CD14-positive monocyte (primary cell): ENCODE measurements around the gene SLC1A3. TPM values are rescaled to one million over a fixed set of nuclear protein-coding genes. Genes with fewer than 3 reads are reported as not detected.

Source experiments
- DNase-seq, 3 donors: peaks; one replicate each; pipeline ENCODE4 v3.0.0-alpha.2; 2011 to 2022
- H2AFZ ChIP-seq: 2 replicates; pipeline ENCODE4 v1.6.0; 2012; ENCODE audit warnings: mild to moderate bottlenecking, low read depth, low read length, inconsistent platforms; ENCODE audit not compliant: insufficient read depth, poor library complexity, severe bottlenecking
- H3K27ac ChIP-seq, 2 donors: 1 replicate in 1 of 2; 2 replicates in 1 of 2; pipeline ENCODE4 v1.5.1; 2012 to 2013; ENCODE audit warnings: low read length in 2 of 2, control low read depth in 1 of 2, inconsistent platforms in 1 of 2, low read depth in 1 of 2, mild to moderate bottlenecking in 1 of 2
- H3K27me3 ChIP-seq, 2 donors: one replicate each; pipeline versions ENCODE4 v1.6.0 to v1.6.1; 2011 to 2013; ENCODE audit warnings: low read length in 2 of 2; ENCODE audit not compliant: control insufficient read depth in 2 of 2, insufficient read depth in 2 of 2
- H3K36me3 ChIP-seq, 2 donors: replicated peaks in 1 of 2; 1 replicate in 1 of 2; 2 replicates in 1 of 2; pipeline versions ENCODE4 v1.5.1 to v1.6.1; 2012 to 2013; ENCODE audit warnings: low read length in 2 of 2, control low read depth in 1 of 2, inconsistent platforms in 1 of 2, mild to moderate bottlenecking in 1 of 2; ENCODE audit not compliant: insufficient read depth in 2 of 2, control insufficient read depth in 1 of 2
- H3K4me1 ChIP-seq, 2 donors: 1 replicate in 1 of 2; 2 replicates in 1 of 2; pipeline versions ENCODE4 v1.5.1 to v1.6.1; 2012 to 2013; ENCODE audit warnings: low read length in 2 of 2, control low read depth in 1 of 2, inconsistent platforms in 1 of 2, mild to moderate bottlenecking in 1 of 2, moderate library complexity in 1 of 2; ENCODE audit not compliant: insufficient read depth in 2 of 2, control insufficient read depth in 1 of 2
- H3K4me2 ChIP-seq: replicated peaks from 2 replicates; pipeline ENCODE3; 2012; ENCODE audit warnings: low read length, moderate library complexity, mild to moderate bottlenecking; ENCODE audit not compliant: poor library complexity, severe bottlenecking; ENCODE audit errors: extremely low read depth
- H3K4me3 ChIP-seq, 3 experiments: fragments of 200-600 bp in 1 of 3; sonication (generic) in 1 of 3; replicated peaks in 1 of 3; 1 replicate in 2 of 3; 2 replicates in 1 of 3; pipeline ENCODE4 v1.5.1; 2011 to 2013; ENCODE audit warnings: low read length in 3 of 3, mild to moderate bottlenecking in 3 of 3, control low read depth in 2 of 3, low read depth in 2 of 3, inconsistent platforms in 1 of 3, moderate library complexity in 1 of 3
- H3K79me2 ChIP-seq: 2 replicates; pipeline ENCODE4 v1.6.0; 2012; ENCODE audit warnings: mild to moderate bottlenecking, control low read depth, inconsistent platforms, low read length, moderate library complexity; ENCODE audit not compliant: insufficient read depth
- H3K9ac ChIP-seq: 2 replicates; pipeline ENCODE4 v1.6.0; 2017; ENCODE audit warnings: low read length, mild to moderate bottlenecking; ENCODE audit not compliant: insufficient read depth, poor library complexity, severe bottlenecking
- H3K9me3 ChIP-seq, 2 donors: replicated peaks in 1 of 2; 1 replicate in 1 of 2; 2 replicates in 1 of 2; pipeline versions ENCODE4 v1.5.1 to v1.6.1; 2012 to 2013; ENCODE audit warnings: low read length in 2 of 2, control low read depth in 1 of 2; ENCODE audit not compliant: control insufficient read depth in 1 of 2, insufficient read depth in 1 of 2
- H4K20me1 ChIP-seq: 2 replicates; pipeline ENCODE4 v1.6.0; 2012; ENCODE audit warnings: mild to moderate bottlenecking, low read length, control low read depth, moderate library complexity; ENCODE audit not compliant: insufficient read depth
- H3K27ac Mint-ChIP-seq, 7 donors: one replicate each; pipeline ENCODE4 v1.8.0; 2020; ENCODE audit warnings: mild to moderate bottlenecking in 7 of 7, mixed read lengths in 7 of 7, moderate library complexity in 6 of 7, inconsistent platforms in 2 of 7
- H3K27me3 Mint-ChIP-seq, 3 donors: one replicate each; pipeline ENCODE4 v1.8.0; 2021 to 2022; ENCODE audit warnings: low read depth in 3 of 3, mild to moderate bottlenecking in 3 of 3, mixed read lengths in 3 of 3, moderate library complexity in 3 of 3, inconsistent platforms in 1 of 3
- H3K36me3 Mint-ChIP-seq, 2 donors: one replicate each; pipeline ENCODE4 v1.8.0; 2020; ENCODE audit warnings: mixed read lengths in 2 of 2, inconsistent platforms in 1 of 2, mild to moderate bottlenecking in 1 of 2
- H3K4me1 Mint-ChIP-seq: one replicate; pipeline ENCODE4 v1.8.0; 2020; ENCODE audit warnings: mild to moderate bottlenecking, mixed read lengths
- H3K4me3 Mint-ChIP-seq, 2 donors: one replicate each; pipeline ENCODE4 v1.8.0; 2020; ENCODE audit warnings: mild to moderate bottlenecking in 2 of 2, mixed read lengths in 2 of 2, moderate library complexity in 1 of 2
- H3K9me3 Mint-ChIP-seq, 7 donors: one replicate each; pipeline ENCODE4 v1.8.0; 2020 to 2022; ENCODE audit warnings: mixed read lengths in 7 of 7, mild to moderate bottlenecking in 6 of 7, moderate library complexity in 6 of 7, inconsistent platforms in 2 of 7
- CTCF ChIP-seq: fragments of 200-600 bp; IDR thresholded peaks from one replicate; pipeline ENCODE4 v1.8.0; 2022; ENCODE audit warnings: antibody characterized with exemption, mild to moderate bottlenecking
- WGBS: methylation state at CpG from one replicate; pipeline ENCODE4 v1.1.5; 2013; ENCODE audit warnings: missing lambda C conversion rate; ENCODE audit not compliant: insufficient coverage; 5-methylcytosine and 5-hydroxymethylcytosine counted together
- intact Hi-C, 2 donors: fragments of 100-400 bp; cut with micrococcal nuclease; formaldehyde crosslinking; loops; one replicate each; pipeline versions ENCODE4 v1.15.0 to v1.15.1; 2023
- polyA plus RNA-seq, 3 donors: library from polyadenylated mRNA; depleted of rRNA in 1 of 3; unstranded in 2 of 3; stranded (reverse) in 1 of 3; fragments of 300-500 nt in 2 of 3; fragments of >200 nt in 1 of 3; fragmentation: Illumina TruSeq in 2 of 3; gene quantifications; 1 replicate in 2 of 3; 2 replicates in 1 of 3; pipeline ENCODE4 v1.2.3, GENCODE V29; 2012 to 2021

Gene SLC1A3
- polyA plus RNA-seq, 3 donors: 1.2 to 3.3 (median 1.3) TPM

- peaks cover 70% of the 10 kb centered on the region for H3K4me1 Mint-ChIP-seq
- Histone ChIP-seq H4K20me1 (no peaks in the 10 kb centered on the region), H3K4me3 (no peak overlapping the region), H2AFZ (no peak overlapping the region), H3K36me3 (no peaks in the 10 kb centered on the region), H3K79me2 (peaks cover 4% of the 10 kb centered on the region), H3K9ac (peak overlapping the region; percentile 88), H3K4me1 (peaks cover 64 to 76% of the 10 kb centered on the region in 2 donors), H3K27ac (peak overlapping the region; percentile 72 to 93), H3K9me3 (no peaks in the 10 kb centered on the region), H3K4me2 (no peak overlapping the region), H3K27me3 (no peaks in the 10 kb centered on the region)
- peaks cover 0 to 2% (median 0%) of the 10 kb centered on the region in 7 donors for H3K9me3 Mint-ChIP-seq
- peaks cover 0 to 4% of the 10 kb centered on the region in 2 donors for H3K36me3 Mint-ChIP-seq
- 55% methylated on average over 4 of the region's 5 CpGs for WGBS
- TF ChIP-seq CTCF: no peak
- H3K27ac Mint-ChIP-seq: peak overlapping the region; percentile 82 to 95 (median 85)
- H3K4me3 Mint-ChIP-seq: peak overlapping the region; percentile 50 to 51
- peaks cover 0 to 1% (median 0%) of the 10 kb centered on the region in 3 donors for H3K27me3 Mint-ChIP-seq
- DNase-seq: peak; percentile 80 to 95 (median 82)
- intact Hi-C loops: no loop called here
Measured at GRCh38 chr5:36689225-36689624, 82.8 kb downstream of the SLC1A3 start.

GRCh38 chr5:36690041-36690961 lies 83.9 kb downstream of the SLC1A3 start:
- Mint-ChIP-seq H3K27ac (peak overlapping the region; percentile 86 to 97 (median 91)), H3K27me3 (peaks cover 0 to 2% (median 1%) of the 10 kb centered on the region in 3 donors), H3K9me3 (no peaks in the 10 kb centered on the region), H3K36me3 (peaks cover 0 to 4% of the 10 kb centered on the region in 2 donors), H3K4me1 (peaks cover 63% of the 10 kb centered on the region), H3K4me3 (peak overlapping the region; percentile 91 to 96)
- H3K4me3 ChIP-seq: peak overlapping the region; percentile 66 to 86 (median 72)
- H3K36me3 ChIP-seq: no peaks in the 10 kb centered on the region
- peaks cover 54 to 66% of the 10 kb centered on the region in 2 donors for H3K4me1 ChIP-seq
- under 1% methylated on average over 45 of the region's 50 CpGs for WGBS
- peak; percentile 77 to 90 (median 87) for DNase-seq
- peak overlapping the region; percentile 88 for H3K9ac ChIP-seq
- intact Hi-C loops: loop anchor here (2.0 to 5.0 kb wide), 6 partner anchors 32 to 448 kb away; partner anchors contain the start of gene NADK2 (in 1 of the 2)
- peak; percentile 97 for TF ChIP-seq CTCF
- H3K4me2 ChIP-seq: peak overlapping the region; percentile 96
- H3K27ac ChIP-seq: peak overlapping the region; percentile 72 to 93
- H3K79me2 ChIP-seq: peaks cover 4% of the 10 kb centered on the region
- H2AFZ ChIP-seq: peak overlapping the region; percentile 98
- H4K20me1 ChIP-seq: no peaks in the 10 kb centered on the region
- no peaks in the 10 kb centered on the region for H3K9me3 ChIP-seq
- no peaks in the 10 kb centered on the region for H3K27me3 ChIP-seq
